Daoy (cell line): Measurements from ENCODE around the gene ATP2A2. TPM values are rescaled to one million over a fixed set of nuclear protein-coding genes. Genes with fewer than 3 reads are reported as not detected.
A peak's percentile ranks its signal among the peaks of the same experiment; 100 is the strongest.
"Not testable (repeated sequence)": the region's sequence is repeated elsewhere in the genome, so short reads cannot be mapped to it uniquely, and the experiment has no call there.

Experiments
- DNase-seq: peaks from one replicate; pipeline ENCODE4 v3.0.0-alpha.2; 2015; ENCODE audit warnings: low read depth
- total RNA-seq: library from RNA; depleted of rRNA; stranded (reverse); fragments of >200 nt; shearing (Covaris generic); gene quantifications from 2 replicates; pipeline ENCODE4 v1.2.3, GENCODE V29; 2014

The ATP2A2 gene
- total RNA-seq, 1 experiment from 2014 or later, result 106 TPM

DNA sequence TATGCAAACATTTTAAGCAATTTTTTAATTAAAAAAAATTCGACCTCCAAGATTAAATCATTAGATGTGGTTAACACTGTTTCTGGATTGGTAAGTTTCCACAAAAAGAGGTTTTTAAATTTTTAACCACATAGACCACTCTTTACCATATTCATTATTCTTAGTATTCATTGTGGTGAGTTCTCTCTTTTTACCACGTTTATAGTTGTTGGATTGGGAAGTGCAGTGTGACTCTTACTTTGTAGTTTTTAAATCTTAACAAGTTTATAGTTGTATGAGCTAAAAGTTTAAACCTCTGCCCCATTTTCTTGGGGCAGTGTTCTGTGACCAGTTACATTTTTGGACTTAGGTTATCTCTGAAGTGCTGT, 8.6 kb downstream of the ATP2A2 start:
- no peak for DNase-seq

DNA sequence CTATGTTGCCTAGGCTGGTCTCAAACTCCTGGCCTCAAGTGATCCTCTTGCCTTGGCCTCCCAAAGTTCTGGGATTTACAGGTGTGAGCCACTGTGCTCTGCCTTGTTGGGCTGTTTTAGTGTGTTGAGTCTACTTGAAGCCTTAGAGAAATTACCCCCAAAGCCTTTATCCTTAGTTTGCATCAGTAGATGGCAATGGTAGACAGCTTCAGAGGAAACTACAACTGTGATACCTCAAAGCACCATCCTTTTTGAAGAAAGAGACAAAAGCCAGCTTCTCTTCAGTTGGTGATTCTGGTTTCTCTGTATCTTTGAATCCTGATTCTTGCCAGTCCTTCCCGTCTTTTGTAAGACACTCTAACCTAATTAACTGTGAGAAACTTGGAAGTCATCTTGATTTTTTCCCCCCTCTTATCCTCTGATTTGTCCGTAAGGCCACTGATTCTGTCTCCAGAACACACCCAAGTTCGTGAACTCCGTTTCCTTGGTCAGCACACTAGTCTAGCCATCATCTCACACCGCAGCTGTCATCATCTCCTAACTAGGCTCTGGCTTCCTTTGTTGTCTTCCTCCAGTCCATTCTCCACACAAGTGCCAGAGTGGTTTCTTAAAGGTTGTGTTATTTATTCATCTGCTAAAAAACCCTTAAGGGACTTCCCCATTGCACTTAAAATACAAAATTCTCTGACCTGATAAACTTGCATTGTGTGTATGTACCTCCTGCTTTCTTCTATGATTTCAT, 20.2 kb downstream of the ATP2A2 start:
- no peak for DNase-seq

- no peak for DNase-seq
Observed at GRCh38 chr12:110304061-110304551, 23.1 kb downstream of the ATP2A2 start.

DNA sequence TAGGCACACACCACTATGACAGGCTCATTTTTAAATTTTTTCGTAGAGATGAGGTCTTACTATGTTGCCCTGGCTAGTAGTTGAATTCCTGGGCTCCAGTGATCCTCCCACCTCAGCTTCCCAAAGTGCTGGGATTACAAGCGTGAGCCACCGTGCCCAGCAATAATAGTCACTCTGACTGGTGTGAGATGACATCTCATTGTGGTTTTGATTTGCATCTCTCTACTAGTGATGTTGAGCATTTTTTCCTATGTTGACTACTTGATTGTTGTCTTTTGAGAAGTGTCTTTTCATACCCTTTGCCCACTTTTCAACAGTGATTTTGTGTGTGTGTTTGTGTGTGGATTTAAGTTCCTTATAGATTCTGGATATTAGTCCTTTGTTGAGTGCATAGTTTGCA, 26.3 kb downstream of the ATP2A2 start:
- no peak for DNase-seq

DNA sequence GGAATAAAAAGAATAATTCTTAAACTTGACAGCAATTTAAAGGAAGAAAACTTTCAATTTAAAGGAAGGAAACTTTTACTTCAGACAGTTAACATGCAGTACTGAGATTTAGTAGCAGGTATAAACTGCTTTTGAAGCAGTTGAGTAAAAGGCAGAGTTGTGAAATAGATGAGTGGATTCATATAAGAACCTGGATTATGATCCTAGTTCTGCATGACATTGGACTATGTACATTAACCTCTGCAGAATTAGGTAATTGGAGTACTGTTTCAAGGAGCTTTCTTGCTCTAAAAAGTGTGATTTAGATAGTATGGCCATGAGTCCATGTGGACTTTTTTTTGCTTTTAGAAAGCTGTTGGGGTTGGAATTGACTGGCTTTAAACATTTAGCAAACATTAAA, 29.7 kb downstream of the ATP2A2 start:
- no peak for DNase-seq

GRCh38 chr12:110311903-110312302, 30.9 kb downstream of the ATP2A2 start:
- no peak for DNase-seq

GRCh38 chr12:110312581-110313360, 31.7 kb downstream of the ATP2A2 start:
- DNase-seq, result peak; percentile 64

DNA sequence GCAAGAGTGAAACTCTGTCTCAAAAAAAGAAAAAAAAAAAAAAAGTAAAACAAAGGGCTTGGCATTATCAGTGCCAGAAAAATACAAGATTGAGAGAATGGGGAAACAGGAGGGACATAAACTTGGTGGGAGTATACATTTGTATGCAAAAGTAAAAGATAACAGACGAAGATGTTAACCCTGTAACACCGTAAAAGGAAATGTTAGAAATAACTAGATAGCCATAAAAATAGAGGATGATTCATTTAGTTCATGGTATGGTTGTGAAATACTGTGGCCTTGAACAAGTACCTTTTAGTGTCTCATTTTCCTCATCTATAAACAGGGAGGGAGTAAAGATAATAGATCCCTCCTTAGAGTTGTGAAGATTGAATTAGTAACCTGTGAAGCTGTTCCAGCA, 33.3 kb downstream of the ATP2A2 start:
- DNase-seq, result peak; percentile 5

GRCh38 chr12:110316861-110317260, 35.8 kb downstream of the ATP2A2 start:
- DNase-seq, result no peak

DNA sequence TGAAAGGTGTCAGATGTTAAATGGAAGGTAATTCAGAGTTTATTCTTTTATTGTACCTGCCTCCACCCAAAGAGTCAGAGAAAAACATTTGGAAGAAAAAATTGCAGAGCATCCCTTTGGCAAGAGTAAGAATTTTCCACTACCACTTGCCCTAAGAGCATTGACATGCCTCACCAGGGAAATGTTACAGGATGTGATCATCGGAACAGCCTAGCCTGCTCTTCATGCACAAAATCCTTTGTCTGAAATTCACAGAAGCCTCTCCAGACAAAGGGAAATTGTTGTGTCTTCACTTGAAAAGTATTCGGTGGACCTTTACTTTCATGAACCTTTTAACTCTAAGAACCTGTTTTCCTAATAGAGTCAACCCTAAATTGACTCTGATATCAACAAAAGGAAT, 36.9 kb downstream of the ATP2A2 start:
- no peak for DNase-seq

- DNase-seq, result no peak
Observed at GRCh38 chr12:110320550-110320949, 39.5 kb downstream of the ATP2A2 start.

DNA sequence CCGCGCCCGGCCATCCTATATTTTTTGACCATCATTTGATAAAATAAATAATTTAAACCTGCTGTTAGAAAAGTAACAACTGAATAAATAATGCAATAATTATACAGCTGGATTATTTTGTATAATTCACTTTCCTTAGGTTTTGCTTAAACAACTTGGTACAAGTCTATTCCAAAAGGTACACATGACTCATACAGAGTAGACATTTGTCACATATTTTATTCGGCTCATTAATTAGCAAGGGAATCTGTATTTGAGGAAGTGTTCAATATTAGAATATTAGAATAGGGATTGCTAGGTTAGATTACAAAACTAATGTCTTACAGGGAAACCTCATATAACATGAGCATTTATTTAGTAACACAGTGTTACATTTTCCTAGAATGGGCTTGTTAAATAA, 48.7 kb downstream of the ATP2A2 start:
- no peak for DNase-seq

GRCh38 chr12:110330124-110330523, 49.1 kb downstream of the ATP2A2 start:
- no peak for DNase-seq

DNA sequence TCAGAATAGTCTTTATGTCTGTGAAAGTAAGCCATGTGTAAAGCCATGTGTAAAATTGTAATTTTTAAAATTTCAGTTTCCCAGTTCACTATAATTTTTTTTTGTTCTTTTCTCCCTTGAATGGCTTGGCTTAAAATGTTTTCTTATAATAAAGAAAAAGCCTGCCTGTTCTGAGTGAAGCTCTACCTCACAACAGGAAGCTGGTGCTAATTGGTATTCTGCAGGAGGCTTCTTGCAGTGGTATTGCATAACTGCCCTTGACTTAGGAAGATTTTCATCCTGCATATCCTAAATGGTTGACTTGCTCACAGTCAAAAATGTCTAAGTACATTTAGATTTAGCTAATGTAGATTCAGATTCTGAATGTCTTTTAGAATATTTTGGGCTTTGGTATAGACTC, 49.5 kb downstream of the ATP2A2 start:
- DNase-seq, result no peak

DNA sequence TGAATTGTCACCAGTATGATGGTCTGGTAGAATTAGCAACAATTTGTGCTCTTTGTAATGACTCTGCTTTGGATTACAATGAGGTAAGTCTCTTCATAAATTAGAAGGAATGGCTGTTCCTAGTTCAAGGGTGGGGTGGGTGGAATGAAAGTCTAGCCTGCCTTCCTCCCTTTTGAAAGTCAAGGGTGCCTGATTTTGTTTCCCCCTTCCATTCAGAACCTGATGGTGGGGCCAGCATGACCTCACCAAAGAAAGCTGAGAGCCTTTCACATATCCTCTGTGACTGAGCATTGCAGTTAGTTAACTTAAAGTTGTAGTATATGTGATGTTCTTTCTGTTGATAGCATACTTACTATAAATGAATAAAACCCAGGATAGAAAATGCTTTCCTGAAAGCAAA, 52.2 kb downstream of the ATP2A2 start:
- DNase-seq, result no peak

DNA sequence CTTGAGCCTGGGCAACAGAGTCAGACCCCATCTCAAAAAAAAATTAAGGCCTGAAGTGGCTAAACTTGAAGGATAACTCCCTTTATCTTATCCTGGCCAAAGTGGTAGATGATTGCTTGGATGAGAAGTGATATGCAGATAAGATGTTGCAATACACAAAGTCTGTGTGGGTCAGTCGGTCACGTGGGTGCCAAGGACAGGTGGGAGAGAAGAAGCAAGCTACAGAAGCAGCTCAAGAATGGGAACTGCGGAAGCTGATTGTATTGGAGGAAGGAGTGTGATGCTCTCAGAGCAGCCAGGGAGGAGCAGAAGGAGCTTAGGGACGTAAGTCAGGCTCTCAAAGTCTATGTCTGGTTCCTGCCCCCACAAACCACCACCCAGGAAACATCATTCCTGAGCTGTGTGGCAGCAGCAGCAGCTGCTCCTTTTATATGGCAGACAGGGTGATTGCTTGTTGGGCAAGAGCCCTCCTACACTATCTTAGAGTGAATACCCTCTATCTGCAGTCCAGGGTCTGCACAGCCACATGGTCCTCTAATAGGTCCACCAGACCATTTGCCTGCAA, 54.5 kb downstream of the ATP2A2 start:
- no peak for DNase-seq

- no peak for DNase-seq
Observed at GRCh38 chr12:110337912-110338710, 57.1 kb downstream of the ATP2A2 start.

DNA sequence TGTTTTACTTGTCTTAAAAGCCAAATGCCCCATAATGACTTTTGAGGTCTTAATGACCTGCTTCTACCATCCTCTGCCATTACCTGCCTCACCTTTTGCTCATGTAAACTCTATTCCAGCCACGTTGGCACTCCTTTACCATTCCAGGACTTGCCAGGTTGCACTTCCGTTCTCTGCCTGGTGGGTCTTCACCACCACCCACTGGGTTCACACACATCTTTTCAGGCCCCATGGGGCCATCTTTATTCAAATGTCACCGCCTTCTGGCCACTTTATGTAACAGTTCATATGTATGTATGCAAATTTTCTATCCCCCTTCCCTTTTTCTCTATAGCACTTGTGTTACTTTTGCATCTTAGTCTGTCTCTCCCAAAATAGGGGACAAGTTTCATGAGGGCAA, 57.7 kb downstream of the ATP2A2 start:
- DNase-seq, result no peak

- DNase-seq, result no peak
Observed at GRCh38 chr12:110339184-110339952, 58.3 kb downstream of the ATP2A2 start.

DNA sequence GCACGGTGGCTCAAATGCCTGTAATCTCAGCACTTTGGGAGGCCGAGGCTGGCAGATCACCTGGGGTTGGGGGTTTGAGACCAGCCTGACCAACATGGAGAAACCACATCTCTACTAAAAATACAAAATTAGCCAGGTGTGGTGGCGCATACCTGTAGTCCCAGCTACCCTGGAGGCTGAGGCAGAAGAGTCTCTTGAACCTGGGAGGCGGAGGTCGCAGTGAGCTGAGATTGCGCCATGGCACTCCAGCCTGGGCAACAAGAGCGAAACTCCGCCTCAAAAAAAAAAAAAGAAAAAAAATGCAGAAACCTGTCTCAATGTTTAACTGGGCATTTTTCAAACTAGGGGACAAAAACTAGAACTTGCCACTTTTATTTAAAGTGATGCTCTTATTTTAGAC, 59.2 kb downstream of the ATP2A2 start:
- DNase-seq, result not testable (repeated sequence)

DNA sequence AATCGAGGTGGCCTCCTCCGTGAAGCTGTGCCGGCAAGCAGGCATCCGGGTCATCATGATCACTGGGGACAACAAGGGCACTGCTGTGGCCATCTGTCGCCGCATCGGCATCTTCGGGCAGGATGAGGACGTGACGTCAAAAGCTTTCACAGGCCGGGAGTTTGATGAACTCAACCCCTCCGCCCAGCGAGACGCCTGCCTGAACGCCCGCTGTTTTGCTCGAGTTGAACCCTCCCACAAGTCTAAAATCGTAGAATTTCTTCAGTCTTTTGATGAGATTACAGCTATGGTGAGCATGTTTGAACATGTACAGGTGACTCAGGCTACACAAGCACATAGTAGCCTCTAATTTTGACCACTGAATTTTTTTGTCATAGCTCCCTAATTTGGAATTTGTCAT, 59.7 kb downstream of the ATP2A2 start:
- DNase-seq, result no peak
